ENCODE data around the gene PYY. TPM values are rescaled to one million over a fixed set of nuclear protein-coding genes. Genes with fewer than 3 reads are reported as not detected.
"Not testable (repeated sequence)": the region's sequence is repeated elsewhere in the genome, so short reads cannot be mapped to it uniquely, and the experiment has no call there.

The PYY gene
- total RNA-seq, 1 donor from 2014 or later = not detected

- DNase-seq (ENCODE audit: low spot score) = no peak
These were observed 25.3 kb upstream of the PYY start for GRCh38 chr17:43979011-43979410.

- DNase-seq (ENCODE audit: low spot score) = no peak
These were observed 24.3 kb upstream of the PYY start for GRCh38 chr17:43978078-43978477.

GRCh38 chr17:43976963-43977837 is 23.5 kb upstream of the PYY start:
- no peak for DNase-seq (ENCODE audit: low spot score)

GRCh38 chr17:43975898-43976297 is 22.2 kb upstream of the PYY start:
- no peak for DNase-seq (ENCODE audit: low spot score)

GRCh38 chr17:43974382-43975266 is 20.9 kb upstream of the PYY start:
- DNase-seq (ENCODE audit: low spot score) = no peak

GRCh38 chr17:43972444-43973212 is 18.9 kb upstream of the PYY start:
- DNase-seq (ENCODE audit: low spot score) = not testable (repeated sequence)

GRCh38 chr17:43971436-43971835 is 17.7 kb upstream of the PYY start:
- DNase-seq (ENCODE audit: low spot score) = not testable (repeated sequence)

GRCh38 chr17:43970366-43970765 is 16.6 kb upstream of the PYY start:
- no peak for DNase-seq (ENCODE audit: low spot score)

- DNase-seq (ENCODE audit: low spot score) = no peak
These were observed 13.6 kb upstream of the PYY start for GRCh38 chr17:43967251-43967875.

- DNase-seq (ENCODE audit: low spot score) = no peak
These were observed 12.5 kb upstream of the PYY start for GRCh38 chr17:43966276-43966675.

- no peak for DNase-seq (ENCODE audit: low spot score)
These were observed 8.7 kb upstream of the PYY start for GRCh38 chr17:43962479-43962878.

- no peak for DNase-seq (ENCODE audit: low spot score)
These were observed 8.2 kb upstream of the PYY start for GRCh38 chr17:43961954-43962353.

GRCh38 chr17:43961292-43961691 is 7.6 kb upstream of the PYY start:
- not testable (repeated sequence) for DNase-seq (ENCODE audit: low spot score)

- DNase-seq (ENCODE audit: low spot score) = no peak
These were observed 5.1 kb upstream of the PYY start for GRCh38 chr17:43958748-43959352.

- DNase-seq (ENCODE audit: low spot score) = no peak
These were observed 2.5 kb upstream of the PYY start for GRCh38 chr17:43956222-43956621.

GRCh38 chr17:43952724-43953666 is 745 bp downstream of the PYY start:
- no peak for DNase-seq (ENCODE audit: low spot score)

- DNase-seq (ENCODE audit: low spot score) = no peak
These were observed 1.4 kb downstream of the PYY start for GRCh38 chr17:43952351-43952723.

- DNase-seq (ENCODE audit: low spot score) = no peak
These were observed 2.0 kb downstream of the PYY start for GRCh38 chr17:43951750-43952149.

- no peak for DNase-seq (ENCODE audit: low spot score)
These were observed 3.2 kb downstream of the PYY start for GRCh38 chr17:43950554-43950953.

- no peak for DNase-seq (ENCODE audit: low spot score)
These were observed 4.0 kb downstream of the PYY start for GRCh38 chr17:43949781-43950180.
